Calu3 (cell line): ENCODE measurements around the gene ANO4. TPM values are rescaled to one million over a fixed set of nuclear protein-coding genes. Genes with fewer than 3 reads are reported as not detected.

Experiments
- BruUV-seq: library from RNA; stranded (reverse); fragments of 400-500 nt; replicated peaks from 2 replicates; lab custom pipeline; 2021; lab: Mats Ljungman, UMichigan
- CTCF ChIA-PET: fragments of 300-600 bp; sonication (Branson Sonifier 250); formaldehyde crosslinking; loops from one replicate; lab custom pipeline; 2022; ENCODE audit warnings: antibody characterized with exemption; lab: Charles Lee
- DNase-seq: peaks from one replicate; pipeline ENCODE4 v3.0.0; 2022
- H3K27ac Mint-ChIP-seq: one replicate; pipeline ENCODE4 v1.8.0; 2022; ENCODE audit warnings: mixed read lengths; ENCODE audit not compliant: unreplicated experiment
- H3K27me3 Mint-ChIP-seq: one replicate; pipeline ENCODE4 v1.8.0; 2022; ENCODE audit warnings: mixed read lengths; ENCODE audit not compliant: unreplicated experiment
- H3K36me3 Mint-ChIP-seq: one replicate; pipeline ENCODE4 v1.8.0; 2022; ENCODE audit warnings: mild to moderate bottlenecking, moderate library complexity, mixed read lengths; ENCODE audit not compliant: insufficient read depth, unreplicated experiment
- H3K4me1 Mint-ChIP-seq: one replicate; pipeline ENCODE4 v1.8.0; 2022; ENCODE audit warnings: mild to moderate bottlenecking, low read depth, mixed read lengths; ENCODE audit not compliant: unreplicated experiment
- H3K4me3 Mint-ChIP-seq: one replicate; pipeline ENCODE4 v1.8.0; 2022; ENCODE audit warnings: mild to moderate bottlenecking, low read depth, moderate library complexity, mixed read lengths; ENCODE audit not compliant: unreplicated experiment
- H3K9me3 Mint-ChIP-seq: one replicate; pipeline ENCODE4 v1.8.0; 2022; ENCODE audit warnings: low read depth, mixed read lengths; ENCODE audit not compliant: unreplicated experiment
- CTCF ChIP-seq: fragments of 200-600 bp; IDR thresholded peaks from one replicate; pipeline ENCODE4 v1.8.0; 2022; ENCODE audit warnings: antibody characterized with exemption; ENCODE audit not compliant: unreplicated experiment
- intact Hi-C: fragments of 100-400 bp; cut with micrococcal nuclease; formaldehyde crosslinking; loops from one replicate; pipeline ENCODE4 v1.10.0; 2022; ENCODE audit not compliant: unreplicated experiment
- total RNA-seq: library from RNA; stranded (reverse); gene quantifications from 2 replicates; pipeline ENCODE4 v1.2.3, GENCODE V29; 2022

ANO4 gene
- total RNA-seq, 1 experiment from 2014 or later, result 1.9 TPM

DNA sequence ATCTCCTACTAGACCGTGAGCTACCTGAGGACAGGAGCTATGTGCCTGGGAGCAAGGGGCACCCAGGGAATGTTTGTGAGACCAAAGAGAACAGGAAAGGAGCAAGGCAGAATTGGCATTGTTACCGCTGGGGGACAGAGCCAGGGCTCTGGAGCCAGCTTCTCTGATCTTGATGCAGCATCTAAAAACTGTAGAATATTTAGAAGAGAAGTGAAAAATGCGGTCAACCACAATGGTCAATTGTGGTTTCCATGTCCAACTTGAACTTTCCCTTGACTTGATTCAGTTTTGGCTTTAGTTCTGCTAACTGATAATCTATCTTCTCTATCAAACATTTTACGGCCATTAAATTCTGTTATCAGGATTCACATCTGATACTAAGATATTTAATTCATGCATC lies 201.2 kb downstream of the ANO4 start:
- no TSS peak for BruUV-seq
- peaks cover 1% of the 10 kb centered on the region for H3K9me3 Mint-ChIP-seq
- no peak for DNase-seq
- no peak overlapping the region for H3K4me3 Mint-ChIP-seq
- H3K36me3 Mint-ChIP-seq, result no peaks in the 10 kb centered on the region
- no peak overlapping the region for H3K27ac Mint-ChIP-seq
- TF ChIP-seq CTCF, result no peak
- no peaks in the 10 kb centered on the region for H3K27me3 Mint-ChIP-seq
- CTCF ChIA-PET, result interaction anchor here (0.6 kb wide), 1 partner anchor 829 kb away, joined by 4 read pairs; no protein-coding TSS in a partner anchor
- intact Hi-C loops, result no loop called here
- no peaks in the 10 kb centered on the region for H3K4me1 Mint-ChIP-seq

DNA sequence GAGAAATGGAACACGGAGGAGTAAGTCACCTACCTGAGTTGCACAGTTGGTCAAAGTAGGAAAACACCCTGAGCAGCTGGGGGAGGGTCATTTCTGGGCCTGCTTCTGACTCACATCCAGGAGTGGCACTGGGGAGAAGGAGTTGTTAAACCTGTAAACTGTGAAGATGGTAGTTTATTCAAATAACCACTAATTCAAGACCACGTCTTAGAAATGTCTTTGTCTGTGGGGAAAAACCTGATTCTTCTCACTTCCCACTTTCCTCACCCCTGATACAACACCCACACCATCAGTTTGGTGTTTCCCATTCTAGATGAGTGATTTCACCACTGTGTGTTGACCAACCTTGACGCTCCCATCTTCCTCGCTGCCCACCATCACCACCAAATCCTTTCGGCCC lies 207.1 kb downstream of the ANO4 start:
- Mint-ChIP-seq H3K9me3 (no peaks in the 10 kb centered on the region), H3K4me1 (peaks cover 22% of the 10 kb centered on the region), H3K27ac (no peak overlapping the region), H3K4me3 (no peak overlapping the region), H3K27me3 (no peaks in the 10 kb centered on the region), H3K36me3 (no peaks in the 10 kb centered on the region)
- BruUV-seq, result no TSS peak
- CTCF ChIA-PET, result no interaction called here
- intact Hi-C loops, result no loop called here
- DNase-seq, result peak; percentile 58
- no peak for TF ChIP-seq CTCF

DNA sequence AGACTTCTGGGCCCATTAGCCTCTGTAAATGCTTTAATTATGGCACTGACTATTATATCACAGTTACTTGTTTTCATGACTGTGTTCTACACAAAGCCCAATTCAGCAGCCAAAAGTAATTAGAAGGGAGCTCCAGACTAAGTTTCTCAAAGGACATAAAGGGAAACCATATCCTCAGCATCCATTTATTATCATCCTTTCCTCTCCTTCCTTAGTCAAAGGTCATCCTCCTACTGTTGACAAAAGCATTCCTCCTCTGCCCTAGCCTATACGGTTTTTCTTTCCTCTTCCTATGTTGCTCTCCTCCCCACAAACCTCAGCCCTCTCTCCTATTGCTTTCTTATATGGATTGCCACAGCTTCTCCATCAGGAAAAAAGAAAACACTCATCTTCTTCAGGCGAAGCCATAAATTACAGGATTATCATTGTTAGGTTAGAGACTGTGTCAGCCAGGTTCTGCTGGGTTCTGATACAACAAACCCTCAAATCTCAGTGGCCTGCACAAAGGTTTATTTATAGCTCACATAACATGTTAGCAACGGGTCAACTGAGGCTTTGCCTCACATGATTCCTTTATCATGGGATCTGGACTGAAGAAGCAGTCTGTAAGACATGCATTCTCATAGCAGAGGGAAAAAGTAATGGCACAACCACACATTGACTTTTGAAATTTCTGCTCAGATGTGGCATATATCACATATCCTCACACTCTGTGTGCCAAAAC lies 208.3 kb downstream of the ANO4 start:
- H3K36me3 Mint-ChIP-seq, result no peaks in the 10 kb centered on the region
- H3K4me3 Mint-ChIP-seq, result no peak overlapping the region
- no peak for TF ChIP-seq CTCF
- BruUV-seq, result no TSS peak
- H3K9me3 Mint-ChIP-seq, result no peaks in the 10 kb centered on the region
- H3K4me1 Mint-ChIP-seq, result peaks cover 22% of the 10 kb centered on the region
- intact Hi-C loops, result no loop called here
- CTCF ChIA-PET, result no interaction called here
- DNase-seq, result no peak
- H3K27ac Mint-ChIP-seq, result peak overlapping the region; percentile 8
- H3K27me3 Mint-ChIP-seq, result no peaks in the 10 kb centered on the region

GRCh38 chr12:101004898-101005297 lies 210.3 kb downstream of the ANO4 start:
- BruUV-seq, result no TSS peak
- TF ChIP-seq CTCF, result no peak
- CTCF ChIA-PET, result interaction anchor here (0.7 kb wide), 1 partner anchor 14 kb away, joined by 3 read pairs; no protein-coding TSS in a partner anchor
- Mint-ChIP-seq H3K9me3 (peaks cover 9% of the 10 kb centered on the region), H3K27ac (no peak overlapping the region), H3K4me3 (no peak overlapping the region), H3K27me3 (no peaks in the 10 kb centered on the region), H3K36me3 (no peaks in the 10 kb centered on the region), H3K4me1 (peaks cover 22% of the 10 kb centered on the region)
- intact Hi-C loops, result no loop called here
- no peak for DNase-seq
